HG03354 (cell line): ENCODE data around the gene TARBP2.
"Not testable (repeated sequence)": the region's sequence is repeated elsewhere in the genome, so short reads cannot be mapped to it uniquely, and the experiment has no call there.

Experiments
- ATAC-seq: cut with Tn5 transposase; IDR thresholded peaks from one replicate; pipeline ENCODE4 v1.9.1; 2021; ENCODE audit warnings: mild to moderate bottlenecking; ENCODE audit not compliant: unreplicated experiment, poor library complexity, severe bottlenecking

TARBP2 gene

DNA sequence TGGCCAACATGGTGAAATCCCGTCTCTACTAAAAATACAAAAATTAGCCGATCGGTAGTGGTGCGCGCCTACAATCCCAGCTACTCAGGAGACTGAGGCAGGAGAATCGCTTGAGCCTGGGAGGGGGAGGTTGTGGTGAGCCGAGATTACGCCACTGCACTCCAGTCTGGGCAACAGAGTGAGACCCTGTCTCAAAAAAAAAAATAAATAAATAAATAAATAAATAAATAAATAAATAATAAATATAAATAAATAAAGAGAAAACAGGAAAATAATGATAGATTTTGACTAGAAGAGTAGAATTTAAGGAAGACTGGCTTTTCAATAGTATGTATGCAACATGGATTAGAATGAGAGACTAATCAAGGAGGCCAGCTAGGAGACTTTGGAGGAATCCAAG, 49.0 kb downstream of the TARBP2 start:
- not testable (repeated sequence) for ATAC-seq

DNA sequence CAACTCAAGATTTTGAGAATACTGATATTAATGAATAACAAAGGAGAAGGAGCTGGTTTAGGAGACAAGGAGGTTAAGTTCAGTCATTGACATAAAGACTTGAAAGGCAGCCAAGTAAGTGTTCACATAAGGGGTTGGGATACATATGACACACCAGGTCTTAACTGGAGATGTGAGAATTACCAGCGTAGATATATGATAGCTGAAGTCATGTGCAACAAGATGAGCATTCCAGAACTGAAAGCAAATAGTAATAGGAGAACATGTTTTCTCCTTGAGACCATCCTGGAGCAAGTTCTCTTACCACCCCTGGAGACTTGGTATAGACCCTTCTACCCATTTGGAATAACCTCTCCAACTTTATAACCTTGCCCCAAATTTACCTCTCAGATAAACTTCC, 49.5 kb downstream of the TARBP2 start:
- no peak for ATAC-seq

- ATAC-seq = no peak
Measured at GRCh38 chr12:53551889-53552291, 50.8 kb downstream of the TARBP2 start.

DNA sequence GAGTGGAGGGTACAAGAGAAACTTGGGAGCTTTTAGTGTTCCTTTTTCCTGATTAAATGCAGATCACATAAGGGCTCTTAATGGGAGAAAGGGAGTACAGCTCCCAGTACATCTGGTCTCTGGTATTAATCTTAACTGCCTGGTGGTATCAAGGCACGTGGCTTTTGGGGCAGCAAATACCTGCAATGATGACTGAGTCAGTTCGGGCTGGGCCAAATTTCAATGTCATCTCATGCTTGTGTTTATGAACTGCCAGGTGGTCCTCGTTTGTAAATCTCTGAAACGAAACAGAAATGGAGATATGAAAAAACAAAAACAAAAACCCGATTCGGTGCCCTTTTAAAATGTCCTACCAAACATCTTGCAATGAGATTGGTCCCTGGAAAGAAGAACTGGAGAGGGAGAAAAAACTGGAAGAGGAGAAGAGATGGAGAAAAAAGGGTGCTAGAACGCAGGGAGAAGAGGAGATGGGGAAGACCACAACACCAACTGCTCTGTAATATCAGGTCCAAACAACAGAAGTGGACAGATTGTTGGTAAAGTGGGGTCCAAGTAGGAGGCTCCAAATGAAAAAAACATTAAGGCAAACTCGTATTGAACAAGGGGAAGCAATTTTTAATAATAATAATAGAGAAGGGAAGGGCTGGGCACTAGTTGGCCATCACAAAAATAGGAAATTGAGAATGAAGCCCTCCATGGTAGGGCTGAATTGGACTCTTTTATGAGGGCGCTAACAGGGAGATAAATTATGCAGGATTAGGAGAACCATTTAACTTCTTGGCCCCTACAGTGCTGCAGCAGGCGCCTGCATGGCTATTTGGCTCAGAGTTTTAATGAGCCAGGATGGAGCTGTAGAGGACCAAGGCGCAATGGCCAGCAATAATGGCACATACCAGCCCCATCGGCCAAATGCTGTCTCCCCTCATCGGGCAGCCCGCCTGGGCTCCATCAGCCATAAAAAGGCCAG, 51.6 kb downstream of the TARBP2 start:
- ATAC-seq = no peak
